Stimulated activated CD4-positive, alpha-beta T cell treated with anti-CD3 and anti-CD28 coated beads, TNF-alpha, amount 100 ng/mL, for 1 hour (primary cell): ENCODE results near the gene PTPA.

ENCODE experiments used
- DNase-seq, 3 donors: peaks; one replicate each; pipeline ENCODE4 v3.0.0-alpha.2; 2020; ENCODE audit warnings: low read depth in 3 of 3, low spot score in 1 of 3

The PTPA gene

DNA sequence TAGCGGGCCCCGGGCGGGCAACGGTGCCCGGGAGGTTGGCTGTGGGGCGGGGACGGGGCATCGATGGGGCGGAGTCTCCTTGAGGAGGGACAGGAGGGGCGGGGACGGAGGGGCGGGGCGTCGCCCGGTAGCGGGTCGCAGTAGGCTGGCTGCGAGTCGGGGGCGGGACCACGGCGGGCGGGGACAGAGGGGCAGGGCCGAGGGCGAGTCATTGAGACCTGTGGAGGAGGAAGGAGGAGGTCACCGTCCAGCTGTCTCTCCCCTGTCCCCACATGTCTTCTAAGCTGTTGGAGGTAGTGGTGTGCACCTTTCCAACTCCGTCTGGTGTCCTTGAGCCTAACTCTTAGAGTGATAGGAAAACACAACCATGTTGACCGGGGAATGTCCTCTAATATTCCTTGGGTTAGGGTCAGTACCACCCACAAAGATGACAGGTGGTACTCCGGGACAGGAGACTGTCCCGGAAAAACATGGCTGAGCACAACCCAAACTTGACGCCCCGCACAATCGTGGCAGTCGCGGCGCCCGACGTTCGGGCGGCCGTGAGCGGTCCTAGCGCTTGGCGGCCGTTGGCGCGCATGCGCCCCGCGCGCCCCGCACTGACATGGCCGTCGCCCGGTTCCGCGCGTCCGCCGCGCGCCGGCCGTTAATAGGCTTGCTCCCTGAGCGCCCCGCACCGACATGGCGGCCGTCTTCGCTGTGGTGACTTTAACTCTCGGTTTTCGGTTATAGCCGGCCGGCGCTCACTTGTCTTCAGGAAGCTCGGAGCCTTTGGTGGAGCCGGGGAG is at the start of gene PTPA, which contains the start of gene CRAT:
PTPA (plus strand) TSS at position 676 of the 788 bp plus-strand sequence. CDS start 186 bp downstream, outside the sequence.
CRAT (minus strand) TSS at position 54 of the 788 bp plus-strand sequence. CDS start 284 bp downstream, outside the sequence.
- peak; percentile 91 to 94 (median 93) for DNase-seq

DNA sequence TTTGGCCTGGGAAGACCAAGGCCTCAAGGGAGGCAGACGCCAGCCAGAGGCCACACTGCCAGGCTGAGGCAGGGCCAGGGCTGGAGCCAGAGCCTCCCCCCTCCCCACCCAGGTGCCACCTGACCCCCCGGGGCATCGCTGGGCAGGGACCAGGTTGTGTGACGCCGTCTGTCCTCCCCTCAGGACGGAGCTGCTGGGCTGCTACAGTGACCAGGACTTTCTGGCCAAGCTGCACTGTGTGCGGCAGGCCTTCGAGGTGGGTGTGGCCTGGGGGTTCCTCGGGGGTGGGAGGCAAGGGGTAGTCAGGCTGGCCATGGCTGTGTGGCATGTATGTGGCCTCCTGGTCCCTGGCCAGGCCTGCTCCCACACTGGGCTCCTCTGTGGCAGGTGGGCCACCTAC is 48.2 kb upstream of the PTPA start:
- no peak for DNase-seq

DNA sequence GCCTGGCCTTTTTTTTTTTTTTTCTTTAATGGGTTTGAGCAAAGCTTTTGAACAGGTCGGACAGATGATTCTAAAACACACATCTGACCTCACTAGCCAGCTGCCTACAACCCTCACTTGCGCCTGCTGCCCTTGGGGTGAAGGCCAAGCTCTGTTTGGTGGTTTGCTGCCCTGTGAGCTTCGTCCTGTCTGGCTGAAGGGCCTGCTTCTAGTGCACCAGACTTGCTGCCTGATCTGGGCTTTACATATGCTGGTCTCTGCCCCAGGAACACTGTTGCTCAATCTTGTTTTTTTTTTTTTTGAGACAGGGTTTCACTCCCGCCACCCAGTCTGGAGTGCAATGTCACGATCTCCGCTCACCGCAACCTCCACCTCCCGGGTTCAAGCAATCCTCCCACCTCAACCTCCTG is 46.7 kb upstream of the PTPA start:
- no peak for DNase-seq

DNA sequence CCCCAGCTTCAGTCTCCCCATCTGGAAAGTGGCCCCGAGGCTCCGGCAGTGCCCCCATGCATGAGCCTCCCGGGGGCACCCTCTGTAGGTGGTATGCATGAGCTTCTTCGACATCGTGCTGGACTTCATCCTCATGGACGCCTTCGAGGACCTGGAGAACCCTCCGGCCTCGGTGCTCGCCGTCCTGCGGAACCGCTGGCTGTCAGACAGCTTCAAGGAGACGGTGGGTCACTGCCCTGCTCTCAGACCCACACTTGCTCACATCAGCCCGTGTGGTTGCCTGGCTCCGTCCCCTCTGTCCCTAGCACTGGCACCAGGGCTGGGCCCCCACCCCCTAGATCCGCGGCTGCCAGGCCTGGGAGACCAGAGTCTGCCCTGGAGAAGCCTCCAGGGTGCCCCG is 43.1 kb upstream of the PTPA start:
- DNase-seq: no peak

DNA sequence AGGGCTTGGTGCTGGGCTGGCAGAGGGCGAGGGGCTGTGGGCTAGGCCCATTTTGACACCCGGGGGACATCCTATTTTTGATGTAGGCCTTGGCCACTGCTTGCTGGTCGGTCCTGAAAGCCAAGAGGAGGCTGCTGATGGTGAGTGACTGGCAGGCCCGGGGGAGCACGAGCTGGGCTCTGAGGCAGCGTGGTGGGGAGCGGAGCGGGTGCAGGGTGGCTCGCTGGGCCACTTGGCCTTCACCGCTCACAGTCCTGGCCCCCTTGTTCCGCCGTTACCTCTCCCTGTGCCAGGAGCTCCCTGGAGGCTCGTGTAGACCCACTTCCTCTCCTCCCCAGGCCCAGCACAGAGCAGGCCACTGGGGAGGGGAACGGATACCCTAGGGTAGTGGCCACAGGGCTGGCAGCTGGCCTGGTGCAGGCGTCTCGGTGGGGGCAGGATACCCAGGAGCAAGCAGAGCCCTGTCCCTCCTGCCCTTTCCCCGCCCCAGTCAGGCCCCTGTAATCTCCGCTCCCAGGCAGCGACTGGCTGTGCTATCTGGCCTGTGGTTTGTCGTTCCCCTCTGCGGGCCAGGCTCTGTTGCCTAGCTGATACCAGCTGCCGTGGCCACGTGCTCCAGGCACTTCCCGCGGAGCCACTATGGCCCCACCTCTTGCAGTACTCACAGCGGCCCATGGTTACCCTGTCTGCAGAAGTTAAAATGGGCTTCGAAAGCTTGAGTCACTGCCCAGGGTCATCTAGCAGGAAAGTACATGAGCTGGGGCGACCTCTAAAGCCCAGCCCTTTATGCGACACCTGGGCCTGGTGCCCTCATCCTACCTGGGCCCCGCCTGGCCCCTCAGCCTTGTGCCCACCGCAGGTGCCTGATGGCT is 42.0 kb upstream of the PTPA start:
- peak; percentile 18 to 22 (median 21) for DNase-seq

DNA sequence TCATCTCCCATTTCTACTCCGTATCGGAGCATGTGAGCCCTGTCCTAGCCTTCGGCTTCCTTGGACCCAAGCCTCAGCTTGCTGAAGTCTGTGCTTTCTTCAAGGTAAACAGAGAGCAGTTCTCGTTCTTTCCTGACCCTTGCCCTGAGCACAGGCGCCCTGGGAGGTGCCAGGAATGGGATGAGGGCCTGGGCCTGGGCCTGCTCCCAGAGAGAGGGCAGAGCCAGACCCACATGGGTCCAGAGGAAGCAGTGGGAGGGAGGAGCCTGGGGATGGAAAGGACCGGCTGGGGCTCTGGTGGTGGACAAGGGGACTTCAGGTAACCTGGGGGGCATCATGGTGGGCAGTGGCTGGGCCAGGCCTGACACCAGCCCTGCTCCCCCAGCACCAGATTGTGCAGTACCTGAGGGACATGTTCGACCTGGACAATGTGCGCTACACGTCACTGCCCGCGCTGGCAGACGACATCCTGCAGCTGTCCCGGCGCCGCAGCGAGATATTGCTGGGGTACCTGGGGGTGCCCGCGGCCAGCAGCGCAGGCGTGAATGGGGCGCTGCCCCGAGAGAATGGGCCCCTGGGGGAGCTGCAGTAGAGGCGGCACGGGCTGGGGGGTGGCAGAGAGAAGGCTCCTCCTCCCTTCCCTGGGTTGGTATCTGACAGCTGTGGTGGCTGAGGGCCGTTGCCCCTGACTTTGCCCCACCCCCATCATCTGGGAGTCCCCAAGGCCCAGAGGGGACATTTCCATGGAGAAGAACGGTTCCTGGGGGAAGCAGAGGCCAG is 41.2 kb upstream of the PTPA start:
- no peak for DNase-seq

DNA sequence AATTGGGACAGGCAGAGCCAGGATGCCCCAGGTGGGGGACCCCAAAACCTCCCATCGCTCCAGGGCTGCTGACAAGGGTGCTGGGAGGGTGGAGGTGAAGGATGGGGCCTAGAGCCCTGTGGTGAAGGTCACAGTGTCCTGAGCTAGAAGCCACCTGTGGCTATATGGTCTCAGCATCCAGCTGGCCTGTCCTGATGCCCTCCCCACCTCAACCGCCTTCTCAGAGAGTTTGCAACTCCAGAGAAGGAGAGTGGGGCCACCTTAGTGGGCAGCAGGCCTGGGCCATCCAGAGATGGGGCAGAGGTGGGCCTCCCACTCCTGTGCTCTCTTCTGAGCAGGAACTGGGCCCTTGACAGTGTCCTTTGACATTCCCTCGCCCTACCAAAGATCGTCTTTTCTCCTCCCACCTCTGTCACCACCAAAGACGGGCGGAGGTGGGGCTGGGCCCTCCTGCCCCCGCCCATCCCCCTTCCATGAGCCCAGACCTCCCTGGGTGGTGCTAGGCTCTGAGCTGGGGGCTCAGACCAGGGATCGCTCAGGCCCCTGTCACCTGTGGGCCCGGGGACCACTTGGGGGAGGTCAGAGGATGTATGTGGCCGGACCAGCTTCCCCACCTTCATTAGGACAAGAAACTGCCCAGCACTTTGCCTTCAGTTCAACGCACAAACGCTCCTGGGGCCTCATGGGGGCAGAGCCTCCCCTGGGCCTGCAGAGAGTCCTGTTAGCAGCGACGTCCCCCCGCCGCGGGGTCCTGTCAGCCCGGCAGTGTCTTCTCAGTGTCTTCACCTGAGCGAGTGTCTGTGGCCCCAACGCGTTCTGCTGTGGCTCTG is 40.3 kb upstream of the PTPA start:
- no peak for DNase-seq

DNA sequence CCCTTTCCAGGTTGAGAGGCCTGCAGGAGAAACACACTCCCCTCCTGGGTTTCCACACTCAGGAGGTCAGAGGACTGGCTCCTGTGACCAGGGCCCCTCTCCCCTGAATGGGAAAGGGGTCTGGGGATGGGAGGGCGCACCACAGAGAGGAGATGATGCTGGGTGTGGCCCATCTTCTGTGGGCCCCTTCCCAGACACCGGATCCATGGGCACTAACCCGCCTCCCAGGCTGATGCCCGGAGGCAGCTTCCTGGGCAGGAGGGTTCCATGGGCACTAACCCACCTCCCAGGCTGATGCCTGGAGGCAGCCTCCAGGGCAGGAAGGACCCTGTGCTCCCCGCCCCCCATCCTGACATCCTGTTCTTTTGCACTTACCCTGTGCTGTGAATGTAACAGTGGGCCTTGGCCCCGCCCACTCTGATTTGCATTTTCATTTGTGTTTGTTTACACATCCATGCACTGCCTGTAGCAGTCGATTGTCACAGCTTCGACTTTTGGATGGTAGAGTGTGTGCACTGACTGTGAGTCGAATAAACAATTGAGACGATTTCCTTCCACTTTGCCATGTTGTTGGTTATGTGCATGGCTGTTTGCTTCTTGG is 39.6 kb upstream of the PTPA start:
- no peak for DNase-seq

DNA sequence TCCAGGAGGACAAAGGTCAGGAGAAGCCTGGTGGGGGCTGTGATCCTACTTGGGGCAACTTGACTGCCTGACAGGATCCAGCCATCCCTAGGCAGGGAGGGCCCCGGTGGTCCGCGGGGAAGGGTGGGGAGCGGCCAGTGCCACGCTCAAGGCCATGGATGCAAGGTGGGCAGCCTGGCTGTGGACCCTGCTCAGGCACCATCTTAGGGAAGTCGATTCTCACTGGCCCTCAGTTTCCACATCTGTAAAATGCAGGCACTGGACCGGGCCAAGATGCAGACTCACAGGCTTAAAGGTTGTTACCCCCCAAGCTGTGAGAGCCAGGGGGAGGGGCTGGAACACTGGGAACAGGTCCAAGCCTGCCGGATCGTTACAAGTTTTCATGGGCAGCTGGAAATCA is 39.0 kb upstream of the PTPA start:
- DNase-seq: no peak

DNA sequence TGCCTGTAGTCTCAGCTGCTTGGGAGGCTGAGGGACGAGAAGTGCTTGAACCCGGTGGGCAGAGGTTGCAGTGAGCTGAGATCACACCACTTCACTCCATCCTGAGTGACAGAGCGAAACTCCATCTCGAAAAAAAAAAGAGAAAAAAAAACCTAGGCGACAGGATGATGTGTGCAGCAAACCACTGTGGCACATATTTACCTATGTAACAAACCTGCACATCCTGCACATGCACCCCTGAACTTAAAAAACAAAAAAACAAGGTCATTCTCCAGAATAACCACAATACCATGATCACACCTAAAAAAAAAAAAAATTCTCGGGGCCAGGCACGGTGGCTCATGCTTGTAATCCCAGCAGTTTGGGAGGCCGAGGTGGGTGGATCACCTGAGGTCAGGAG is 37.8 kb upstream of the PTPA start:
- DNase-seq: no peak

DNA sequence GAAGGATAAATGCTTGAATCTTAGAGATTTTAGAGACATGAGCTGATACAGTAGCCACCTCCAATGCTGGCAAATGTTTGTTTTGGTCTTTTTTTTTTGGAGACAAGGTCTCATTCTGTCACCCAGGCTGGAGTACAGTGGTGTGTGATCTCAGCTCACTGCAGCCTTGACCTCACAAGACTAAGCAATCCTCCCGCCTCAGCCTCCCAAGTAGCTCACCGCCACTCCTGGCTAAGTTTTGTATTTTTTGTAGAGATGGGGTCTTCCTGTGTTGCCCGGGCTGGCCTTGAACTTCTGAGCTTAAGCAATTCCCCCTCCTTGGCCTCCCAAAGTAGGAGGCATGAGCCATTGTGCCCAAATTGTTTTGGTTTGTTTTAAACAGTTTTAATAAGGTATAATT is 37.1 kb upstream of the PTPA start:
- DNase-seq: no peak

DNA sequence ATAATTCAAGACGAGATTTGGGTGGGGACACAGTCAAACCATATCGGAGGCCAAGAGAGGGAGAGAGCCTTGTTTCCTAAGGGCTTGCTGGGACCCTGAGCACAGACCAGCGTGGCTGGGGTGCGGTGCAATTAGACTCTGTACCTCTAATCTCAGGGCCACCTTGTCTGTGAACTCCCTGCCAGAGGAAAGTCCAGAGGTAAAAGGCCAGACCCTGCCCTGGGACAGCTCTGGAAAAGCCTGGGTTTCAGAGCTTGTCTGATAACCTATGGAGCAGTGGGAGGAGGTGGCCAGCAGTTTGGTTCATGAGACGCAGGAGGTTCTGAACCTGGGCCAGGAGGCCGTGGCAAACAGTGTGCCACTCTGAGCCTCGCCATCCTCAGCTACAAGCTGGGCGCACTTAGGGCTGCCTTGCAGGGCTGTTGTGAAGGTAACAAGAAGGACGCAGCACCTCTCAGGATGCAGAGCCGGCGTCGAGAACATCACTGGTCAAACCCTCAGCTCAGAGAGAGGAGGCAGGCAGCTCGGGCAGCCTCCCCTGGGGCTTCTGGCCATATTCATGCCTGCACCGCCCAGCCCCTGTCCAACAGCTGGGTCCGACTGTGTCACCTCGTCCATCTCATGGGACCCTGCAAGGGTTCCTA is 35.1 kb upstream of the PTPA start:
- no peak for DNase-seq

DNA sequence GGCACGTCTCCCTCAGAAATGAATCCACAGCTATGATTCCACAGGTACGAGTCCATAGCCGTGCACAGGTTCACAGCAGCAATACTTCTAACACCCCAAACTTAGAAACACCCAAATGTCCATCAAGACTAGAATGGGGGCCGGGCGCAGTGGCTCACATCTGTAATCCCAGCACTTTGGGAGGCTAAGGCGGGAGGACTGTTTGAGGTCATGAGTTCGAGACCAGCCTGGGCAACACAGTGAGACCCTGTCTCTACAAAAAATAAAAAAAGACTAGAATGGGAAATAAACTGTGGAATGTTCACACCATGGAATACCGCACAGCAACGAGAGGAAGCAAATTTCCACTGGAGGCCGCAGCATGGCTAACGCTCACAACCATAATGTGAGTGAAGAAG is 34.6 kb upstream of the PTPA start:
- no peak for DNase-seq

DNA sequence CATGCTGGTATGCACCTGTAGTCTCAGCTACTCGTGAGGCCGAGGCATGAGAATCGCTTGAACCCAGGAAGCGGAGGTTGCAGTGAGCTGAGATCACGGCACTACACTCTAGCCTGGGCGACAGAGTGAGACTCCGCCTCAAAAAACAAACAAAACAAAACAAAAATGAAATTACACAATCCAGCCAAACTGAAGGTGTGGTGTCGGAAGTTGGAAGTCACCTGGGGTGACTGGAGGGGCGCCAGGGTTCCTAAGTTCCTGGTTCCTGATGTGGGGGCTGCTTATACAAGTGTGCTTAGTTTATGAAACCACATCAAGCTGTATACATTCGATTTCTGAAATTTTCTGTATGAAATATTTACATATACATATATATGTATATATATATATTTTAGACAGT is 34.0 kb upstream of the PTPA start:
- DNase-seq: no peak

DNA sequence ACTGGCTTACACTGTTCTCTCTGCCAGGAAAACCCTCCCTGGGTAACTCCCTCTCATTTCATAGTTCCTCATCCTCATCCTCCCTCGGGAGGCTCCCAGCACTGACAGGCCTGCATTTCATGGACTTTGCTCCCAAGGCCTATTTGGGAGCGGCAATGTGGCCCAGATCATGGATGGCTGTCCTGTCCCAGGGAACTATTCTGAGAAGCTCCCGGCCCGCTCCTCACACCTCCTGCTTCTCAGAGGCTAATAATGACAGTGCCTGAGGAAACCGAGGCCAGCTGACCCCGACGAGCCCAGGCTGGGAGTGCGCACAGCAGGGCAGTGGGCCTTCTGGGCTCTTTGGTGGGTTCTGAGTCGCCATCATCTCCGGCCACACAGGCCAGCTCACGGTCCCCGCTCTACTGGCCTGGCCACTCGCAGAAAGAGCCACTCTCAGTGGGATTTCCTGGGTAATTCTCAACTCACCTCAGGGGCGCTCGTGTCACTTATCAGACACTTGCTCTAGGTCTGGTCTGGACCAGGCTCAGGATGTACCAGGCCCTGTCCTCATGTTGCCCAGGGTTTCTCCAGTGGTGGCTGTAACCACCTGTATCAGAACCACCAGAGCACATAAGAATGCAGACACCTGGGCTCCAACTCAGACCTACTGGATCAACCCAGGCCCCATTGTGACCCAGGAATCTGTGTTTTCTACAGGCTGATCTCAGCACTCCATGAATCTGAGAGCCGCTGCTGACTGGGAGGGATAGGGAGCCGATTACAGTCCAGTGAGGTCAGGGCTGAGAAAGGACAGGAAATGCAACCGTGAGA is 32.3 kb upstream of the PTPA start:
- no peak for DNase-seq

DNA sequence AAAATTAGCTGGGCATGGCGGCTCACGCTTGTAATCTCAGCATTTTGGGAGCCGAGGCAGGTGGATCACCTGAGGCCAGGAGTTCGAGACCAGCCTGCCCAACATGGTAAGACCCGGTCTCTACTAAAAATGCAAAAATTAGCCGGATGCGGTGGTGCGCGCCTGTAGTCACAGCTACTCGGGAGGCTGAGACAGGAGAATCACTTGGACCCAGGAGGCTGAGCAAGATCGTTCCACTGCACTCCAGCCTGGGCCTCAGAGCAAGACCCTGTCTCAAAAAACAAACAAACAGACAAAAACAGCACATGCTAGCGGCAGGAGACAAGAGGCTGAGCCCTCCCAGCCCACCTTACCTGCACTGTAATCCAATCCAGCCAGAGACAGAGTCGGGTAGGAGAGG is 31.4 kb upstream of the PTPA start:
- DNase-seq: no peak

DNA sequence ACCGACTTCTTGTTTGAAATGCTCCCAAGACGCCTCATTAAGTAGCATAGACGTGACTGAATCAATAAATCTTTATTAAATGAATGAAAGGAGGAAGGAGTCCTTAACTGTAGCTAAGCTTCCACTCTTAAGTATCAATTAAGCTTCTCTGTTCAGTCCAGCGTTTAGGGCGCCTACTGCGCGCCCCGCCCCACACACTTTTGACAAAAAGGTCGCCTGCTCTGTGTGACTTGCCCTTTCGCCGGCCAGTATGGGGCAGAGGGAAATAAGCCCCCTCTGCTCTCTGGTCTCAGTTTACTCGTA is 31.0 kb upstream of the PTPA start:
- DNase-seq: no peak

DNA sequence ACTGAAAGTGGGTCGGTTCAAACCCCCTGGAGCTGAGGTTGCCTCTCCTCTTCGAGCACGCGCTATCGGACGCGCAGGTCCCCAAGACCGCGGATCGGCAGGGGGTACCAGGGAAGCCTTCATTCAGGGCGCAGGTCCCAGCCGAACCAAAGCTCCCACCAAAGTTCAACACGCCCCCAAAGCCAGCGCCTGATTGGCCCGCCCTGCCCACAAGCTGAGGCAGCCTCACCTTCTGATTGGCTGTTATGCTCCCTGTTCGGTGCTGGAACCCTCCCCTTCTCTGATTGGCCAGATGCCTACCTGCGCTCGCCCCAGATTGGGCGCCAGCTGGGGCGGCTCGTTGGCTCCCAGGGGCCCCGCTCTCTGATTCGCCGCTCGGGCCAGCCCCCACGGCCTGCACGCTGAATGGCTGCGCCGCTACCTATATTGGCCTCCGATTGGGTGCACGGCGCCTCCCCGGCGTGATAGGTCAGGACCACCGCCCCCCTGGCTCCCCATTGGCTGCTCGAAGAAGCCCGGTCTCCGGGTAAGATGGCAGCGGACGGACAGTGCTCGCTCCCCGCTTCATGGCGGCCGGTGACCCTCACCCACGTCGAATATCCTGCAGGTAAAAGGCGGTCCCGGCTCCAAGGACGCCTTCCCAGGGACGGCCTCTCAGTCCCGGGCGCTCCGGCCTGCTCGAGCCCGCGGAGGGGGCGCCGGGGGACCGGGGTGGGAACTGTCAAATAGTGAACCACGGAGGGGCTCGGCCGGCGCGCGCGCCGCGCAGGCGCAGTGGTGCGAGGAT is 30.4 kb upstream of the PTPA start, which contains the start of gene DOLPP1:
DOLPP1 (plus strand) TSS at position 511 of the 787 bp plus-strand sequence; CDS start at position 532, 21 bp downstream.
- DNase-seq: peak; percentile 93 to 97 (median 97)
